Endothelial cell of umbilical vein (primary cell): Measurements from ENCODE around the gene ADIPOR2. TPM values are rescaled to one million over a fixed set of nuclear protein-coding genes. Genes with fewer than 3 reads are reported as not detected.

Experiments used
- BruUV-seq: library from RNA; stranded (reverse); fragments of 400-500 nt; replicated peaks from 2 replicates; lab custom pipeline; 2021; lab: Mats Ljungman, UMichigan
- CTCF ChIA-PET: fragments of 300-600, 350-600 bp; sonication (Branson Sonifier 250); formaldehyde crosslinking; loops from one replicate; lab custom pipeline; 2021; ENCODE audit warnings: antibody characterized with exemption, inconsistent platforms; lab: Charles Lee
- POLR2A ChIA-PET: fragments of 300-600, 350-600 bp; sonication (Branson Sonifier 250); formaldehyde crosslinking; loops from one replicate; lab custom pipeline; 2021; ENCODE audit warnings: antibody characterized with exemption, inconsistent platforms; lab: Charles Lee
- DNase-seq: peaks from one replicate; pipeline ENCODE4 v3.0.0-alpha.2; 2011; ENCODE audit warnings: low read depth, low spot score
- FAIRE-seq: peaks from 2 replicates; lab custom pipeline; 2011; peaks lifted over from hg19 to GRCh38; lab: Jason Lieb, UNC
- H2AFZ ChIP-seq: 2 replicates; pipeline ENCODE4 v1.6.0; 2012; ENCODE audit warnings: low read depth, low read length, control low read depth, inconsistent platforms
- H3K27ac ChIP-seq: 2 replicates; pipeline ENCODE4 v1.5.1; 2011; ENCODE audit warnings: low read depth, mild to moderate bottlenecking, control low read depth, low read length, moderate library complexity; ENCODE audit not compliant: insufficient read depth
- H3K27me3 ChIP-seq, 2 experiments: 2 replicates each; pipeline versions ENCODE4 v1.6.0 to v1.6.1; 2011; ENCODE audit warnings: low read length in 2 of 2, mixed read lengths in 1 of 2; ENCODE audit not compliant: control insufficient read depth in 2 of 2, insufficient read depth in 2 of 2
- H3K36me3 ChIP-seq, 2 experiments: 2 replicates in 1 of 2; 3 replicates in 1 of 2; pipeline ENCODE4 v1.5.1; 2011; ENCODE audit warnings: low read length in 2 of 2, mild to moderate bottlenecking in 1 of 2, moderate library complexity in 1 of 2; ENCODE audit not compliant: control insufficient read depth in 2 of 2, insufficient read depth in 2 of 2; ENCODE audit errors: extremely low read depth in 1 of 2
- H3K4me1 ChIP-seq: 3 replicates; pipeline ENCODE4 v1.5.1; 2011; ENCODE audit warnings: mild to moderate bottlenecking, low read length; ENCODE audit not compliant: control insufficient read depth, insufficient read depth; ENCODE audit errors: extremely low read depth
- H3K4me2 ChIP-seq: 2 replicates; pipeline ENCODE4 v1.6.1; 2011; ENCODE audit warnings: low read length, control low read depth, mixed read lengths; ENCODE audit not compliant: insufficient read depth
- H3K4me3 ChIP-seq, 3 experiments: fragments of 200-600 bp in 1 of 3; sonication (generic), shearing (Covaris generic) in 1 of 3; replicated peaks in 1 of 3; 2 replicates each; pipeline ENCODE4 v1.5.1; 2011 to 2016; ENCODE audit warnings: control low read depth in 3 of 3, low read length in 3 of 3, mild to moderate bottlenecking in 2 of 3, inconsistent platforms in 1 of 3, low read depth in 1 of 3, moderate library complexity in 1 of 3; ENCODE audit not compliant: insufficient read depth in 1 of 3
- H3K79me2 ChIP-seq: 2 replicates; pipeline ENCODE4 v1.6.0; 2012; ENCODE audit warnings: low read length, inconsistent platforms; ENCODE audit not compliant: control insufficient read depth, insufficient read depth
- H3K9ac ChIP-seq: replicated peaks from 2 replicates; pipeline ENCODE3; 2011; ENCODE audit warnings: low read length, control low read depth; ENCODE audit not compliant: insufficient read depth; ENCODE audit errors: extremely low read depth
- H3K9me1 ChIP-seq: replicated peaks from 3 replicates; pipeline ENCODE4 v1.6.0; 2011; ENCODE audit warnings: mild to moderate bottlenecking, low read length; ENCODE audit not compliant: control insufficient read depth, insufficient read depth; ENCODE audit errors: extremely low read depth
- H3K9me3 ChIP-seq: replicated peaks from 2 replicates; pipeline ENCODE4 v1.5.1; 2012; ENCODE audit warnings: low read length, inconsistent platforms; ENCODE audit not compliant: control insufficient read depth, insufficient read depth
- H4K20me1 ChIP-seq: replicated peaks from 2 replicates; pipeline ENCODE3; 2011; ENCODE audit warnings: mild to moderate bottlenecking, low read length; ENCODE audit not compliant: control insufficient read depth, insufficient read depth; ENCODE audit errors: extremely low read depth
- CTCF ChIP-seq, 2 donors: IDR thresholded peaks; 1 replicate in 1 of 2; 2 replicates in 1 of 2; pipeline ENCODE4 v1.5.1; 2011; ENCODE audit warnings: low read length in 2 of 2, mild to moderate bottlenecking in 2 of 2, moderate library complexity in 2 of 2, control low read depth in 1 of 2, inconsistent platforms in 1 of 2, low read depth in 1 of 2; ENCODE audit not compliant: insufficient read depth in 1 of 2; ENCODE audit errors: extremely low read depth in 1 of 2
- EZH2 ChIP-seq: IDR thresholded peaks from 2 replicates; pipeline ENCODE4 v1.6.1; 2012; ENCODE audit warnings: borderline replicate concordance, low read depth, mild to moderate bottlenecking, moderate library complexity, low read length, inconsistent platforms; ENCODE audit not compliant: severe bottlenecking
- FOS ChIP-seq: IDR thresholded peaks from 2 replicates; pipeline ENCODE4 v1.6.1; 2011; ENCODE audit warnings: mild to moderate bottlenecking, low read length, moderate library complexity, borderline replicate concordance; ENCODE audit not compliant: insufficient read depth
- GATA2 ChIP-seq: IDR thresholded peaks from 2 replicates; pipeline ENCODE4 v1.7.0; 2011; ENCODE audit warnings: low read depth, mild to moderate bottlenecking, moderate library complexity, mixed read lengths, low read length; ENCODE audit not compliant: insufficient read length, insufficient read depth
- JUN ChIP-seq: IDR thresholded peaks from 2 replicates; pipeline ENCODE4 v1.6.1; 2011; ENCODE audit warnings: borderline replicate concordance, low read depth; ENCODE audit not compliant: insufficient read length, insufficient read depth
- MAX ChIP-seq: IDR thresholded peaks from 2 replicates; pipeline ENCODE4 v1.6.1; 2011; ENCODE audit not compliant: insufficient read depth, insufficient read length
- MYC ChIP-seq: IDR thresholded peaks from one replicate; pipeline ENCODE4 v1.6.1; 2011; ENCODE audit warnings: mild to moderate bottlenecking, low read depth, low read length
- POLR2A ChIP-seq: IDR thresholded peaks from 2 replicates; pipeline ENCODE4 v1.6.1; 2012; ENCODE audit warnings: low read depth, mild to moderate bottlenecking, control low read depth, low read length
- POLR2AphosphoS5 ChIP-seq: IDR thresholded peaks from 2 replicates; pipeline ENCODE4 v1.6.1; 2012; ENCODE audit warnings: low read depth, mild to moderate bottlenecking, control low read depth, low read length, moderate library complexity; ENCODE audit not compliant: insufficient read depth
- dilution Hi-C: fragments of 300-500 bp; cut with MboI; formaldehyde crosslinking; loops from one replicate; pipeline ENCODE4 v1.15.0; 2019; ENCODE audit warnings: low sequenced_read_pairs; ENCODE audit not compliant: extremely low pct_ligation_motif_present
- intact Hi-C: fragments of 100-400 bp; cut with micrococcal nuclease; formaldehyde crosslinking; loops from one replicate; pipeline ENCODE4 v1.10.0; 2022
- polyA plus RNA-seq, 4 experiments: library from polyadenylated mRNA; depleted of rRNA in 3 of 4; stranded (reverse) in 3 of 4; unstranded in 1 of 4; fragments of >200 nt; gene quantifications; 2 replicates each; pipeline versions ENCODE4 v1.2.1 to v1.2.3, GENCODE V29; 2011 to 2012; ENCODE audit warnings: missing spikeins in 1 of 4
- total RNA-seq: library from RNA; stranded (reverse); gene quantifications from 2 replicates; pipeline ENCODE4 v1.2.3, GENCODE V29; 2021

ADIPOR2 gene
- total and polyA plus RNA-seq, 2 donors (not counting 3 experiments of a cell fraction or from before 2014, with no cell fraction given): 22.5 to 57.3 TPM

DNA sequence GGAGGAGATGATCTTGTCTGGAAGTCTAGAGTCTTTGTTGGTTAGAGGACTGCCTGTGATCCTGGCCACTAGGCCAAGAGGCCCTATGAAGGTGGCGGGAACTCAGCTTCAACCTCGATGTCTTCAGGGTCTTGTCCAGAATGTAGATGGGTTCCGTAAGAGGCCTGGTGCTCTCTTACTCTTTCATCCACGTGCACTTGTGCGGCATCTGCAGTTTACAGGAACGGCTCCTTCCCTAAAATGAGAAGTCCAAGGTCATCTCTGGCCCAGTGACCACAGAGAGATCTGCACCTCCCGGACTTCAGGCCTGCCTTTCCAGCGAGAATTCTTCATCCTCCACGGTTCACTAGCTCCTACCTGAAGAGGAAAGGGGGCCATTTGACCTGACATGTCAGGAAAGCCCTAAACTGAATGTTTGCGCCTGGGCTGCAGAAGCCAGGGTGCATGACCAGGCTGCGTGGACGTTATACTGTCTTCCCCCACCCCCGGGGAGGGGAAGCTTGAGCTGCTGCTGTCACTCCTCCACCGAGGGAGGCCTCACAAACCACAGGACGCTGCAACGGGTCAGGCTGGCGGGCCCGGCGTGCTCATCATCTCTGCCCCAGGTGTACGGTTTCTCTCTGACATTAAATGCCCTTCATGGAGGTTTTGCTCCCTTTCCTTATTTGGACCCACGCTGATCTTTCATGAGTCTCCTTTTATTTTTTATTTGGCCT is 44.1 kb upstream of the ADIPOR2 start:
- intact Hi-C loops: no loop called here
- Histone ChIP-seq H3K9ac (no peak overlapping the region), H3K36me3 (no peaks in the 10 kb centered on the region), H3K9me1 (no peaks in the 10 kb centered on the region), H3K27me3 (peaks cover 33 to 34% of the 10 kb centered on the region in 2 experiments), H3K4me2 (no peak overlapping the region), H3K4me3 (no peak overlapping the region), H3K79me2 (no peaks in the 10 kb centered on the region), H4K20me1 (no peaks in the 10 kb centered on the region), H3K9me3 (no peaks in the 10 kb centered on the region), H2AFZ (no peak overlapping the region), H3K27ac (no peak overlapping the region), H3K4me1 (no peaks in the 10 kb centered on the region)
- TF ChIP-seq MYC: no peak
- no peak for TF ChIP-seq POLR2AphosphoS5
- TF ChIP-seq MAX: no peak
- TF ChIP-seq POLR2A: no peak
- no peak for TF ChIP-seq EZH2
- no peak for TF ChIP-seq CTCF (IDR thresholded peaks at IDR 0.05; ENCODE audit: extremely low read depth in 1 of 2, insufficient read depth in 1 of 2, low read depth in 1 of 2, low read length in 2 of 2)
- TF ChIP-seq FOS: no peak
- TF ChIP-seq GATA2: no peak
- no peak for TF ChIP-seq JUN
- no peak for FAIRE-seq
- dilution Hi-C loops: loop anchor here (25.0 kb wide), 1 partner anchor 291 kb away; no protein-coding TSS in a partner anchor
- no peak for DNase-seq
- ChIA-PET CTCF (interaction anchor here (1.0 to 11.4 kb wide), 4 partner anchors 12 to 294 kb away, joined by 5 to 840 read pairs (median 24); no protein-coding TSS in a partner anchor), POLR2A (no interaction called here)
- BruUV-seq: no TSS peak
